NCI-H510A (cell line): ENCODE results near the gene PLEKHG3.

ENCODE experiments used
- DNase-seq: peaks from one replicate; lab custom pipeline; 2025; lab: John Stamatoyannopoulos, UW

The PLEKHG3 gene

DNA sequence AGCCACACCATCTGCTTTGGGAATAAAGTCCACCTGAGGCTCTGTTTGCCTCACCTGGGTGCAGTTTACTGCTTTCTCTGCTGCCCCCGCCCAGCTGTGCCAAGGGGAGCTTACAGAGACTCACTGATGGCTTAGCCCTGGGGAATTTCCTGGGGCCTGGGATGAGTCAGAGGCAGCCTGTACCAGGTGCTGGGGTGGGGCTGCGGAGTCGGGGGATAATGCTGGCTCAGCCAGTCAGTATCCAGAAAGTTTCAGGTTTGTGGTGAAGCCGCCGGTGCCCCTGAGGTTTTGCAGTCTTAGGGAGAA, 22.3 kb downstream of the PLEKHG3 start:
- DNase-seq, result peak; percentile 20

DNA sequence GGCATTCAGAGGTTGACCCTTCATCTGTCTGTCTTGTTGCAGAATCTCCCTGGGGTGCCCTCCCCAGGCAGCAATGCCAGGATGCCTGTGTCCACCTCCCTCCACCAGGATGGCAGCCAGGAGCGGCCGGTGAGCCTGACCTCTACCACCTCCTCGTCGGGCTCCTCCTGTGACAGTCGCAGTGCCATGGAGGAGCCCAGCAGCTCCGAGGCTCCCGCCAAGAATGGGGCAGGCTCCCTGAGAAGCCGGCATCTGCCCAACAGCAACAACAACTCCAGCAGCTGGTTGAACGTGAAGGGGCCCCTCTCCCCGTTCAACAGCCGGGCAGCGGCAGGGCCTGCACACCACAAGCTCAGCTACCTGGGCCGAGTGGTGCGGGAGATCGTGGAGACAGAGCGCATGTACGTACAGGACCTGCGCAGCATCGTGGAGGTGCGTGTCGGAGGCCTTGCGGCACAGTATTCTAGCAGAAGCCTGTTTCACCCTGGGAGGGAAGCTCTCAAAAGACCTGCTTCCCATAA, 23.4 kb downstream of the PLEKHG3 start:
- DNase-seq, result no peak

DNA sequence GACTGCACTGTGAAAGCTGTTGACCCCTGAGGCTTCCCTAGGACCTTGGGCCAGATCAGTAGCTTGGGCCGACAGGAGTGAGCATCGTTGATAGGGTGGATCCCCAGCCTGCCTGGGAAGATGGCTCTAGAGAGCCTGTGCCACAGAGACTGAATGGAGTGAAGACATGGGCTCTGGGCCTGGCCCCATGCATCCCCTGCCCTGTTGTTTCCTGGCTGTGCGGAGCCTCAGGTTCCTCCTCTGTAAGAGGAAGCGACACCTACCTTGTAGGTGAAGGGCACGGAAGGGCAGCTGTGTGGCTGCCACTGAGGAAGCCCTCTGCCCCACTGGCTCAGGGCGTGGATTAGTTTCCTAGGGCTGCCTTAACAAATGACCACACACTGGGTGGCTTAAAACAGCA, 23.9 kb downstream of the PLEKHG3 start:
- no peak for DNase-seq

DNA sequence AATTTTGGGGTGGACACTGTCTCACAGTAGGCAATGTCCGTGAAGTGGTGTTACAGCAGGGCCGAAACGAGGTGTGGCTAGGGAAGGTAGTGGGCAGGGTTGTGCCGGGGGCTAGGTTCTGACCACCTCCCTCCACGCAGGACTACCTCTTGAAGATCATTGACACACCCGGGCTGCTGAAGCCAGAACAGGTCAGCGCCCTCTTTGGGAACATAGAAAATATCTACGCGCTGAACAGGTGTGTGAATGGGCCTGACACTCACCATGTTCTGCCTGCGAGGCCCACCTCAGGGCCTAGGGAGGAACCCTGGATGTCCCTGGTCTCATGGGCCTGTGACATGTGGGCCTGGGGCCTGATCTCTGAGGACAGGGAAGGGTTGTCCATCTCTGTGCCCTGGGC, 24.6 kb downstream of the PLEKHG3 start:
- no peak for DNase-seq

DNA sequence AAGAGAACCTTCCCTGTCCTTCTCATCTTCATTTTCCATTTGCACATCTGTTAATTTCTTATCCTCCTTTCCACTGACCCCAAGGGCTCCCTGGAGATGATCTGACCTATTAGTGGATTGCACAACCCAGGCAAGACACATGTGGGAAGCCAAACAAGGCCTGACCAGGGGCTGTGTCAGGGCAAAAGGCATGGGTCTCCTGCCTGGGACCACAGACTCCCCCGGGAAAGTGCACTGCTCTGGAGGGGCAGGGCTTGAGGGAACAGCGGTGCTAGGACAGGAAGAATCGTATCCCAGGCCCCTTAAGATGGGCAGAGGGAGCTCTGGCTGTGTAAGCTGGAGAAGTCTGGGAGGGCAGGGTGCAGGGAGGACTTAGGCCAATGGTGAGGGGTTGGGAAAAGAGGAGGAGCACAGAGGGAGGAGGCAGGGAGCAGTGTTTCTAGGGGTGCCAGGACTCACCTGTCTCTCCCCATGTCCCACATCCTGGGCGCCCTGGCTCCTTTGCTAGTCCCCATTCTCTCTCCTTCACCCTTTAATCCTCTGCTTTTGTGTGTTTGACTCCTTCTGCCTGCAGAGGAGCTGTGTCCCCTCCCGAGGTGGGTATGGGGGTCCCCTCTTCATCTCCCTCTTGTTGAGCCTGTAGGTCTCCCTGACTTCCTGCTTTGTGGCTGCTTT, 25.3 kb downstream of the PLEKHG3 start:
- DNase-seq, result no peak

DNA sequence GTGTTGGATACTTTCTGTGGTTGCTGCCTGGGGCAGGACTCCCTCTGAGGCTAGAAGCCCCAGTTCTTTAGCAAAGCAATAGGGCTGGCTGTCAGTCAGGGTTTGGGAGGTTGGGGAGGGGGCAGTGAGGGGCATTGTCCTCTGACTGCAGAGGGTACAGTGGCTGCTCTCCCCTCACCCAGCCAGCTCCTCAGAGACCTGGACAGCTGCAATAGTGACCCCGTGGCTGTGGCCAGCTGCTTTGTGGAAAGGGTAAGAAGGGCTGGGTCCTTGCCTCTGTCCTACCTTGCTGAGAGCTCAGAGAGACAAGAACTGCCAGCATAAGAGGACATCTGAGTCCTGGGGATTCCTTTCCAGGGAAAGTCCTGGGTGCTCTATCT, 25.8 kb downstream of the PLEKHG3 start:
- no peak for DNase-seq

DNA sequence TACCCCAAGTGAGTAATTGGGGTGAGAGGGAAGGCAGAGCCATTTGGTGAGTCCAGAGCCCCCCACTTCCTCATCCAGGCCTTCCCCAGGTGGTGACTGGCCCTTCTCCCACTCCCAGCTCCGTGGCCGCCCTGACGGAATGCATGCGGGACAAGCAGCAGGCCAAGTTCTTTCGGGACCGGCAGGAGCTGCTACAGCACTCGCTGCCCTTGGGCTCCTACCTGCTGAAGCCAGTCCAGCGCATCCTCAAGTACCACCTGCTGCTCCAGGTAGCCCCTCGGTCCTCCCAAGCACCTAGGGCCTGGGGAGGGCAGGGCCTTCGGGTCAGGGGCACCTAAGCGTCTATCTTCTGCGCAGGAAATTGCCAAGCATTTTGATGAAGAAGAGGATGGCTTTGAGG, 26.5 kb downstream of the PLEKHG3 start:
- no peak for DNase-seq

DNA sequence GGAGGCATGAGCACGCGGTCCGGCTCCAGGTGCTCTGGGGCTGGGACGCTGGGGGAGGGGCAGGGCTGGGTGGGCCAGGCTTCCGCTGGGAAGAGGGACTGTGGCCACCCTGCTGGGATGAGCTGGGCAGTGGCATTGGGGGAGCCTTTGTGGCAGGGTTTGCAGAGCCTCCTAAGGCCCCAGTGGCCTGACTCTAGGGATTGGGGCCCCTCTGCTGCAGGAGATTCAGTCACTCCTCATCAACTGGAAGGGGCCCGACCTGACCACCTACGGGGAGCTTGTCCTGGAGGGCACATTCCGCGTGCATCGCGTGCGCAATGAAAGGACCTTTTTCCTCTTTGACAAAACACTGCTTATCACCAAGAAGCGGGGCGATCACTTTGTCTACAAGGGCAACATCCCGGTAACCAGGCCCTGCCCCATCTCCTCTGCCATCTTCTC, 26.9 kb downstream of the PLEKHG3 start:
- DNase-seq, result no peak

DNA sequence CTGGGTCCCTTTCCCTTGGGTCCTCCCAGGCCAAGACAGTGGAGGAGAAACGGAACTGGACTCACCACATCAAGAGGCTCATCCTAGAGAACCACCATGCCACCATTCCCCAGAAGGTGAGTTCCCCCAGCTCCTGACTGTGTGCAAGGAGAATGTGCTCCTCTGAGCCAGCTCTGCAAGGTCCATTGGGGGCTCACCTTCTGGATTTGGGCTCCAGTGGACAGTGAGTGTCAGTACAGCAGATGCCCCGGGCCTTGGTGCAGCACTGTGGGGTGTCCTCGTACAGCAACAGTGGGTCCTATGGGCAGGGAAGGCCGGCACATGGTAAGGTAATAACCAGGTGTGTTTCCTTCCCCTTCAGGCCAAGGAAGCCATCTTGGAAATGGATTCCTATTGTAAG, 27.8 kb downstream of the PLEKHG3 start:
- DNase-seq, result no peak

DNA sequence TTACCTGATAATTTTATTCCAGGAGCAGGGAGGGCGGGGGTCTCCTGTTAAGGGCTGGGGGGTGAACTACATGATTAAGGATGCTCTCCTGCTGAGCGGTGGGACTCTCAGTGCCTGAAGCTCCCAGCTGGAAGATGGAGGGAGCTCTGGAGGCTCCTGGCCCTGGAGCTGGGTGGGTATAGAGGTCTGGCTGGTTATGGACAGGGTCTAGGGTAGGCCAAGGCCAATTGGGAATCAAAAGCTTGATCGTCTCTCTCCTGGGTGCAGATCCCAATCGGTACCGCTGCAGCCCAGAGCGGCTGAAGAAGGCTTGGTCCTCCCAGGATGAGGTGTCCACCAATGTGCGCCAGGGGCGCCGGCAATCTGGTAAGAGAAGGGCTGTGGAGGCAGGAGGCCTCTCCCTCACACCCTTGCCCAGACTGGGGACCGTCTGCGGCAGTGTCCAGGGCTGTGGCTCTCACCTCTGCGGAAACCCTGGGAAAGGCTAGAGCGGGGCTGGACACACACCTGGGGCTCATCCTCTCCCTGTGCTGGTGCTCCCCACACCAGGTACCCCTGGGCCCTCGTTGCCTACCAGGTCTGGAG, 28.4 kb downstream of the PLEKHG3 start:
- no peak for DNase-seq

DNA sequence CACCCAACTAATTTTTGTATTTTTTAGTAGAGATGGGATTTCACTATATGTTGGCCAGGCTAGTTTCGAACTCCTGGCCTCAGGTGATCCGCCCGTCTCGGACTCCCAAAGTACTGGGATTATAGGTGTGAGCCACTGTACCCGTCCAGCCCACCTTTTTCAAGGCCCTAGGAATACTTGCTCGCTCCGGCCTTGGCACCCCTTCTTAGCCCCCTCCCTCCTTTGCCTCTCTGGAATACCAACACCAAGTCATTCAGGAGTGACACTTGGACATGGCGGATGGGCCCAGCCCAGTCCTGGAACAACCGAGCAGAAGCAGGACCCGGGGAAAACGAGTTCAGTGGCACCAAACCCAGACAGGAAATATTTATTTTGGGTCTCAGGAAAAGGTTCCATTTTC, 29.1 kb downstream of the PLEKHG3 start:
- no peak for DNase-seq

DNA sequence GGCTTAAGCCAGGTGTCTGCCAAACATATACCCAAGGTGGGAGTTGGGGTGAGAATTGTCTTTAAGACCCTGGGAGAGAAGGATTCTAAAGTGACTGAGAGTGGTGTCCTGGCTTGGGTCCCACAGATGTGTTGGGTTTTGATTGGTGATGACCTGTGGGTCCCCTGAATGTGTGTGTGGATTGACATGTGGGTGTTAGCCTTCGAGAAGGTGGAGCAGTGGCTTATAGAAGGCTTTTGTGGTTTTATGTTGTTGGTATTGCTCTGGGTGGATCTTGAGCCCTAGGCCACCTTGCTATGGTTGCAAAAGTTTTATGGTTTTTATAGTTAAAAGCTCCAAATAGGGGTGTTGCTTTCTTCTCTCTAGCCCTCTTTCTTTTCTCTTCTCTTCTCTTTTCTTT, 29.7 kb downstream of the PLEKHG3 start:
- DNase-seq, result no peak

DNA sequence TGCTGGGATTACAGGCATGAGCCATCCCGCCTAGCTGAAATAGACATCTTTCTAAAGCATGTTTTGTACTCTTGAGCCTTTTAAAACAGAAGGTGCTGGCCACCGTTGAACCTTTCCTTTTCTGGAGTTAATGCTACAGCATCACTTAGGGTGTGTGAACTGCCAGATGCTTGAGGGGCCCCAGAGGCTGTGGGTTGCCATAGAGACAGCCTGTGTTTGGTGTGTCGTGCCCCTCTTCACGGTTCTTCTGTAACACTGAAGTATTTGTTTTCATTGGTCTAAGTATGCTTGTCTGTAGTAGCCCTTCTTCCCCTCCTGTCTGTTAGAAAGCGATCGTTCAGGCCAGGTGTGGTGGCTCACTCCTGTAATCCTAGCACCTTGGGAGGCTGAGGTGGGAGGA, 30.8 kb downstream of the PLEKHG3 start:
- peak; percentile 74 for DNase-seq

DNA sequence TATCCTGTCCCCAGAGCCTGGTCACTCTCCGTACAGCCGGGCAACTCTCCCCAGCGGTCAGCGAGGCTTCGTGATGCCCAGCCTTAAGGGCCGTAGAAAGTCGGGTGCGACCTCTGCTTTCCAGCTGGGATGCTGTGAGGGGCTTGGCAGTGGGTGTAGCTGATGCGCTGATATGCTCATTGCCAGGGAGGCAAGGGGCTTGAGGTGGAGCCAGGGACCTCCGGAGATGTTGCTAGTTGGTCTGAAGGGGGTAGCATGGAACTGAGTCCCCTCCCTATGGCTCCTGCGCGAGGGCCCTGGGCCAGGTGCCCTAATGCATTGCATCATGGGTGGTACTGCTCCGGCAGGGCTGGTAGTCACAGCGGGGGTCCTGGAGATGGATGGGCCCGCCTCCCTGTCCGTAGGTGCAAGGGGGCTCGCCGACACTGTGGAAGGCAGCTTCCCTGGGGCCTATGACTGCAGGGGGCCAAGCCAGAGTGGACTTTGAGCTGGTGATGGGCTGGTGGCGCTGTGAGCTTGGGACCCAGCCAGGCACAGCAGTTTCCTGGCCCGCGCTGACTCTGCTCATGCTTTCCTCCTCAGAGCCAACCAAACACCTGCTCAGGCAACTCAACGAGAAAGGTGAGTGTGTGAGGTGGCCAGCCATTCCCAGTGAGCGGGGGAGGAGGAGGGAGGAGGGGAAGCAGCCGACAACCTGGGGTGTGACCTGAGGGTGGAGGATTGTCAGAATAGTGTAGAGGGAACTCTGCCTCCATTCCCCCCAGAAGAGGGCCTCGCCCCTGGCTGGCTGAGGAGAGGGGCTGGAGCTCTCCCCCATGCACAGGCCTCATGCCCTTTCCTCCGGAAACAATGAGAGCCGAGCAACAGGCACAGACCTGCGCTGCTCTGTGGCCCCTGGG, 32.3 kb downstream of the PLEKHG3 start:
- peak; percentile 87 for DNase-seq

DNA sequence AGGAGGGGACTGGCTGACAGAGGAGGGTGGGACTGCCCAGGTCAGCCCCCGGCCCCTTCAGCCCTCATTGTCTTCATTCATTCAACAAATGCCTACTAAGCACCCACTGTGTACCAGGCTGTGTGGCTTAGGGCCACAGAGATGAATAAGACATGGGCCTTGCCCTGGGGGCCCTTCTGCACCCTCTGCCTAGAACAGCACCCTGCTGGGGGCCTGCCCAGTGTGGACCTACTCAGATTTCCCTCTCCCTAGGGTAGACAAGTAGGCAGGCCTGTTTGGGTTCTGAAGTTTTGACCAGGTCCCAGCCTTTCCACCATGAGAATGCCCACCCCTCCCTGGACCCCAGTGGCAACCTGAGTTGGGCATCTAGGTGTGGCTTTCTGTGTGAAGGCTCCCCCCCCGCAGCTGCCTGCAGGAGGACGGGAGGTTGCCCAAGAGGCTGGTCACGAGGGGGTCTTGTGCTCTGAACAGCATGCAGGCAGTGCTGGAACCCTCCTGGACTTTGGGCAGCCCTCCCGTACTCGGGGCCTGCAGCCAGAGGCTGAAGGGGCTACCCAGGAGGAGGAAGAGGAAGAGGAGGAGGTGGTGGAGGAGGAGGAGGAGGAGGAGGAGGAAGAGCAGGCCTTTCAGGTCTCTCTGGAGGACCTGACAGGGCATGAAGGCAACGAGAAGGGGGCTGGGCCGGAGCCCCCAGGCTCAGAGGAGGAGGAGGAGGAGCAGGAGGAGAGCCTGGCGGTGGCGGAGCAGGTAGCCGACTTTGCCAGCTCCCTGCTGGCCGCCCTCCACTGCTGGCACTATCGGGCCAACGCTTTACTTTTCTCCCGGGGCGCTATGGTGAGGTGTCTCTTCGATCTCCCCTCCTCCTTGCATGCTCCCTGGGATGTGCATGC, 33.4 kb downstream of the PLEKHG3 start:
- no peak for DNase-seq

DNA sequence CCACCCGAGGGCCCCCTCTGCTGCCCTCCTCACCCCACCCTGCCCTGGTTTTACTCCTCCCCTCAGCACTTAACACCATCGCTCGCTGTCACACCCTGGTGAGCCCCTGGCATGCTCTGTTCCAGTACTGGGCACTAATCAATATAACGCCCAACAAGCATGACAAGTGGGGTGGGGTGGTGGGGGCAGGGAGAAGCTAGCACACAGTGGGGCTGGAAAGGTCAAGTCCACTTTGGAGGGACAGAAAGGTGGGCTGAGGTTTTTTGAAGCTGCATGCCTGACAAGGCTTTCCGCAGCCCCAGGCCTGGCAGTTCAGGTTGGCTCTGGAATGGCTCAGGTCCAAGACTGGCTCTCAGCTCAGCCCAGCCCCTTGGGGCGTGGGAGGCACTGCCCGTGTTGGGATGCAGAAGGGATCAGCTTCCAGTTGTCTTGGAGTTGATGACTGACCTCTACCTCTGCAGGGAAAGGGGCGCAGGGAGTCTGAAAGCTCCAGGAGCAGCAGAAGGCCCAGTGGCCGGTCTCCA, 34.1 kb downstream of the PLEKHG3 start:
- DNase-seq, result no peak

DNA sequence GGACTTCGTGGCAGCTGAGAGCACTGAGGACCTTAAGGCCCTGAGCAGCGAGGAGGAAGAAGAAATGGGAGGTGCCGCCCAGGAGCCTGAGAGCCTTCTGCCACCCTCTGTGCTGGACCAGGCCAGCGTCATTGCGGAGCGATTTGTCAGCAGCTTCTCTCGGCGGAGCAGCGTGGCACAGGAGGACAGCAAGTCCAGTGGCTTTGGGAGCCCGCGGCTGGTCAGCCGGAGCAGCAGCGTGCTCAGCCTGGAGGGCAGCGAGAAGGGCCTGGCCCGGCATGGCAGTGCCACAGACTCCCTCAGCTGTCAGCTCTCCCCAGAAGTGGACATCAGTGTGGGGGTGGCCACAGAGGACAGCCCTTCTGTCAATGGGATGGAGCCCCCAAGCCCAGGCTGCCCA, 37.0 kb downstream of the PLEKHG3 start:
- DNase-seq, result no peak

DNA sequence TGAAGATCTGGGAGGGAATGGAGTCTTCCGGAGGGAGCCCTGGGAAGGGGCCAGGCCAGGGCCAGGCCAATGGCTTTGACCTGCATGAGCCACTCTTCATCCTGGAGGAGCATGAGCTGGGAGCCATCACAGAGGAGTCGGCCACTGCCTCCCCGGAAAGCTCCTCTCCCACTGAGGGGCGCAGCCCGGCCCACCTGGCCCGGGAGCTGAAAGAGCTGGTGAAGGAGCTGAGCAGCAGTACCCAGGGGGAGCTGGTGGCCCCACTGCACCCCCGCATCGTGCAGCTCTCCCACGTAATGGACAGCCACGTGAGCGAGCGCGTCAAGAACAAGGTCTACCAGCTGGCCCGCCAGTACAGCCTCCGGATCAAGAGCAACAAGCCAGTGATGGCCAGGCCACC, 37.7 kb downstream of the PLEKHG3 start:
- no peak for DNase-seq

DNA sequence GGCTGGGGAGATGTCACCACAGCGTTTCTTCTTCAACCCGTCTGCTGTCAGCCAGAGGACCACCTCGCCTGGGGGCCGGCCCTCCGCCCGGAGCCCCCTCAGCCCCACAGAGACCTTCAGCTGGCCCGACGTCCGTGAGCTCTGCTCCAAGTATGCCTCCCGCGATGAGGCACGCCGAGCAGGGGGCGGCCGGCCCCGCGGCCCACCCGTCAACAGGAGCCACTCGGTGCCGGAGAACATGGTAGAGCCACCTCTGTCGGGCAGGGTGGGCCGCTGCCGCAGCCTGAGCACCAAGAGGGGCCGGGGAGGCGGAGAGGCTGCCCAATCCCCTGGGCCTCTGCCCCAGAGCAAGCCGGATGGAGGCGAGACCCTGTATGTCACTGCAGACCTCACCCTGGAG, 38.8 kb downstream of the PLEKHG3 start:
- DNase-seq, result no peak

DNA sequence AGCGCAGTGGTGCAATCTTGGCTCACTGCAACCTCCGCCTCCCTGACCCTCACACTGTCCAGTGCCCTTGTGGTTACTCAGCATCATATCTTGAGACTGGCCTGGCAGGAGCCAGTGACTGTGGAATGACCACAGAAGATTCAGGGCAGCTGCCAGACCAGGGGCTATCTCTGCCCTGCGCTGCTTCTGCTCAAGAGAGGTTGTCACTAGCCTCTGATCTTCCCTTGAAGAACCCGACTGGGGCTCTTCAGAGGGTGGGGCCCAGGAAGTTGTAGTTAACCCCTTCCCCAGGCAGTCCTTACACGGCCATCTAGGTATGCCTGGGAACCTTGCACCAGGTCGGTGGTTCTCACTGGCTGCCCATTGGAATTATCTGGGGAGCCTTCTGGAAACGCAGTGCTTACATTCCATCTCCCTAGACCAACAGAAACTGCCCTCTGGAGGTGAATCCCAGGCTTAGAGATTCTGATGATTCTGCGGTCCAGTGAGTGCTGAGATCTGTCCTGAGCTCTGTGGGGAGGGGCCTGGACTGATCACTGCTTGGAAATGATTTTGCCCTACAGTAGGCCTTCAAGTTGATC, 41.4 kb downstream of the PLEKHG3 start:
- DNase-seq, result no peak
